GM12892 (cell line): ENCODE measurements around the gene ST8SIA5.

Experiments
- POLR2A ChIP-seq: IDR thresholded peaks from 2 replicates; pipeline ENCODE4 v1.6.1; 2011; ENCODE audit warnings: low read depth, low read length, control low read depth
- TAF1 ChIP-seq: IDR thresholded peaks from 2 replicates; pipeline ENCODE4 v1.6.1; 2011; ENCODE audit warnings: low read depth, mild to moderate bottlenecking, control low read depth, low read length, borderline replicate concordance

DNA sequence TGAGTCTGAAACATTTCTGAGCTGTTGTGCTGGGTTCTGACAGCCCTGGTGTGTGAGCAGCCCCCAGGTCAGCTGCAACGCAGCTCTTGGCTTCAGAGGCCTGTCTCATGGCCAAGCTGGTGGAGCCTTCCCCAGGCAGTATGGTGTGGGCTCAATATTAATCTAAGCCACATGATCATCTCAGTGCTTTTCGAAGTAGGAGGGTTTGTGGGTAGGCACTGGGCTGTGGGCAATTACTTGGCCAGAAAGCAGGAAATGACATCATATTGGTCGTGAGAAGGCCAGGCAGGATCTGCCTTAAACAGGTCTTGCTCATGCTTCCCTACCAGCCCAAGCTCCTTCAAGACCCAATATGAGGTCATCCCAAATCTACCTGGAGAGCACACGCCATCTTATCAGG is 126.7 kb downstream of the ST8SIA5 start:
- TF ChIP-seq POLR2A, result no peak
- TF ChIP-seq TAF1, result no peak
